HEK293 (cell line): ENCODE measurements around the gene AFF3.

Source experiments
- CTCF ChIA-PET: fragments of 350-600 bp; formaldehyde crosslinking; extraction: SDS; loops from one replicate; lab custom pipeline; 2021; ENCODE audit warnings: antibody characterized with exemption; lab: Yijun Ruan, JAX
- POLR2A ChIA-PET: fragments of 300-600 bp; formaldehyde crosslinking; extraction: SDS; loops from one replicate; lab custom pipeline; 2020; ENCODE audit warnings: antibody characterized with exemption, inconsistent platforms; lab: Yijun Ruan, JAX
- H3K27ac ChIP-seq: fragments of 200-500 bp; sonication (Bioruptor generic); 2 replicates; pipeline ENCODE4 v1.5.1; 2014; ENCODE audit warnings: low read depth, low read length, control low read depth, inconsistent platforms; ENCODE audit errors: extremely low read depth
- H3K36me3 ChIP-seq, 2 experiments: fragments of 200-500 bp in 1 of 2; sonication (Bioruptor generic) in 1 of 2; 1 replicate in 1 of 2; 2 replicates in 1 of 2; pipeline ENCODE4 v1.5.1; 2014 to 2017; ENCODE audit warnings: inconsistent platforms in 2 of 2, low read length in 2 of 2; ENCODE audit not compliant: control insufficient read depth in 2 of 2, insufficient read depth in 1 of 2
- H3K4me1 ChIP-seq: fragments of 200-500 bp; sonication (Bioruptor generic); 2 replicates; pipeline ENCODE4 v1.5.1; 2014; ENCODE audit warnings: mild to moderate bottlenecking, low read length, inconsistent platforms; ENCODE audit not compliant: control insufficient read depth, insufficient read depth
- H3K4me3 ChIP-seq: 2 replicates; pipeline ENCODE4 v1.5.1; 2011; ENCODE audit warnings: low read depth, mild to moderate bottlenecking, control low read depth, low read length, moderate library complexity
- H3K9me3 ChIP-seq: fragments of 200-500 bp; sonication (Bioruptor generic); 2 replicates; pipeline ENCODE4 v1.5.1; 2014; ENCODE audit warnings: low read depth, low read length, inconsistent platforms; ENCODE audit not compliant: control insufficient read depth, insufficient read depth
- BCL11A ChIP-seq: fragments of 450-650 bp; formaldehyde crosslinking; IDR thresholded peaks from 2 replicates; pipeline ENCODE4 v1.5.1; 2016; ENCODE audit warnings: low read depth, missing biosample characterization, missing genetic modification characterization
- HIC1 ChIP-seq: fragments of 450-650 bp; formaldehyde crosslinking; IDR thresholded peaks from 2 replicates; pipeline ENCODE4 v1.5.1; 2016; ENCODE audit warnings: missing biosample characterization, missing genetic modification characterization
- KLF7 ChIP-seq: fragments of 450-650 bp; formaldehyde crosslinking; IDR thresholded peaks from 2 replicates; pipeline ENCODE4 v1.5.1; 2016; ENCODE audit warnings: missing biosample characterization, missing genetic modification characterization, borderline replicate concordance
- OSR2 ChIP-seq: fragments of 450-650 bp; formaldehyde crosslinking; IDR thresholded peaks from 2 replicates; pipeline ENCODE4 v1.5.1; 2016; ENCODE audit warnings: missing biosample characterization, missing genetic modification characterization
- PRDM10 ChIP-seq: fragments of 450-650 bp; formaldehyde crosslinking; IDR thresholded peaks from 2 replicates; pipeline ENCODE4 v1.5.1; 2016; ENCODE audit warnings: missing biosample characterization, missing genetic modification characterization
- SP2 ChIP-seq: fragments of 450-650 bp; formaldehyde crosslinking; IDR thresholded peaks from 2 replicates; pipeline ENCODE4 v1.5.1; 2016; ENCODE audit warnings: missing biosample characterization, missing genetic modification characterization
- TRIM28 ChIP-seq: IDR thresholded peaks from 2 replicates; pipeline ENCODE4 v1.6.1; 2011; ENCODE audit warnings: low read length, control low read depth, borderline replicate concordance
- ZBTB20 ChIP-seq: fragments of 450-650 bp; formaldehyde crosslinking; IDR thresholded peaks from 2 replicates; pipeline ENCODE4 v1.5.1; 2016; ENCODE audit warnings: missing biosample characterization, missing genetic modification characterization
- ZFP3 ChIP-seq: fragments of 450-650 bp; formaldehyde crosslinking; IDR thresholded peaks from 2 replicates; pipeline ENCODE4 v1.5.1; 2016; ENCODE audit warnings: low read depth, missing biosample characterization, missing genetic modification characterization
- ZNF114 ChIP-seq: fragments of 450-650 bp; formaldehyde crosslinking; IDR thresholded peaks from 2 replicates; pipeline ENCODE4 v1.5.0; 2017; ENCODE audit warnings: missing biosample characterization, missing genetic modification characterization
- ZNF211 ChIP-seq: fragments of 450-650 bp; formaldehyde crosslinking; IDR thresholded peaks from 2 replicates; pipeline ENCODE4 v1.5.1; 2016; ENCODE audit warnings: low read depth, missing biosample characterization, missing genetic modification characterization
- ZNF274 ChIP-seq, 2 experiments: fragments of 200-500 bp in 1 of 2; fragments of 450-650 bp in 1 of 2; sonication (Bioruptor generic) in 1 of 2; formaldehyde crosslinking in 1 of 2; IDR thresholded peaks; 2 replicates each; pipeline versions ENCODE4 v1.5.1 to v1.6.1; 2014 to 2016; ENCODE audit warnings: borderline replicate concordance in 1 of 2, inconsistent platforms in 1 of 2, low read length in 1 of 2, missing biosample characterization in 1 of 2, missing genetic modification characterization in 1 of 2
- ZNF37A ChIP-seq: fragments of 450-650 bp; IDR thresholded peaks from 2 replicates; pipeline ENCODE4 v1.5.1; 2018; ENCODE audit warnings: missing biosample characterization, missing genetic modification characterization
- ZNF391 ChIP-seq: fragments of 450-650 bp; formaldehyde crosslinking; IDR thresholded peaks from 2 replicates; pipeline ENCODE4 v1.5.1; 2016; ENCODE audit warnings: low read depth, missing biosample characterization, missing genetic modification characterization, borderline replicate concordance
- ZNF398 ChIP-seq: fragments of 450-650 bp; formaldehyde crosslinking; IDR thresholded peaks from 2 replicates; pipeline ENCODE4 v1.5.1; 2017; ENCODE audit warnings: missing biosample characterization, missing genetic modification characterization
- ZNF529 ChIP-seq: fragments of 450-650 bp; formaldehyde crosslinking; IDR thresholded peaks from 2 replicates; pipeline ENCODE4 v1.5.1; 2017; ENCODE audit warnings: missing genetic modification characterization, missing biosample characterization; ENCODE audit not compliant: insufficient replicate concordance
- ZNF561 ChIP-seq: fragments of 450-650 bp; IDR thresholded peaks from 2 replicates; pipeline ENCODE4 v1.5.1; 2018; ENCODE audit warnings: missing biosample characterization, missing genetic modification characterization, borderline replicate concordance
- ZNF623 ChIP-seq: fragments of 450-650 bp; formaldehyde crosslinking; IDR thresholded peaks from 2 replicates; pipeline ENCODE4 v1.5.1; 2016; ENCODE audit warnings: missing biosample characterization, missing genetic modification characterization
- ZNF626 ChIP-seq: fragments of 450-650 bp; sonication (Bioruptor Pico); formaldehyde crosslinking; IDR thresholded peaks from 2 replicates; pipeline ENCODE4 v1.5.1; 2018; ENCODE audit warnings: missing biosample characterization, missing genetic modification characterization, inconsistent platforms
- ZNF658 ChIP-seq: fragments of 450-650 bp; formaldehyde crosslinking; IDR thresholded peaks from 2 replicates; pipeline ENCODE4; 2016; ENCODE audit warnings: missing biosample characterization, missing genetic modification characterization
- ZNF707 ChIP-seq: fragments of 450-650 bp; formaldehyde crosslinking; IDR thresholded peaks from 2 replicates; pipeline ENCODE4 v1.5.1; 2016; ENCODE audit warnings: missing biosample characterization, missing genetic modification characterization
- ZSCAN30 ChIP-seq: fragments of 450-650 bp; IDR thresholded peaks from 2 replicates; pipeline ENCODE4 v1.5.1; 2018; ENCODE audit warnings: missing biosample characterization, mild to moderate bottlenecking, missing genetic modification characterization, moderate library complexity
- TF ChIP-seq, protein P1 (sequence below): fragments of 450-650 bp; IDR thresholded peaks from 2 replicates; pipeline ENCODE4 v1.5.1; 2018; ENCODE audit warnings: missing biosample characterization, mild to moderate bottlenecking, missing genetic modification characterization

The AFF3 gene

GRCh38 chr2:100186126-100186525 is 43.7 kb upstream of the AFF3 start:
- ChIA-PET POLR2A (no interaction called here), CTCF (interaction anchor here (0.6 kb wide), 1 partner anchor 9 kb away, joined by 3 read pairs; no protein-coding TSS in a partner anchor)
- TF ChIP-seq ZNF561 (tag by site-specific recombination) = no peak
- Histone ChIP-seq H3K4me3 (no peak overlapping the region), H3K36me3 (no peaks in the 10 kb centered on the region), H3K27ac (no peak overlapping the region), H3K9me3 (no peaks in the 10 kb centered on the region), H3K4me1 (no peaks in the 10 kb centered on the region)

DNA sequence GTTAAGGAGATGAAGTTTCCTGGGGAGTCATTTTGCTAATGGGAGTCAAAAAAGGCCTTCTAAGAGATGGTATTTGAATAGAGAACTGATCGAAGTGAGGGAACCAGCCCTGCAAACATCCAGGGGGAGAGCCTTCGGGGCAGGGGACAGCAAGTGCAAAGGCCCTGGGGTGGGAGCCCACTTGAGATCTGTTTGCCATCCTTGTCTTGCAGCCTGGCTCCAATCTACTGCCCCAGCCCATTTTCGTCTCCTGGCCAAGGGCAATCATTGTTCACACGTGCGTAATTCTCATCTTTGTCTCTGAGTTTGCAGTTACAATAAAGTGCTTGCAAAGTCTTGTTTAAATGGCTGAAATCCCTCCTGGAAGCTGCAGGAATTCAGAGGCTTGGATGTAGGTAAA is 43.1 kb upstream of the AFF3 start:
- CTCF ChIA-PET = interaction anchor here (0.6 kb wide), 1 partner anchor 8 kb away, joined by 3 read pairs; no protein-coding TSS in a partner anchor
- TF ChIP-seq HIC1 (tag by site-specific recombination) (no peak), ZBTB20 (tag by site-specific recombination) (no peak), SP2 (tag by site-specific recombination) (no peak), ZNF626 (tag by site-specific recombination) (no peak), ZNF623 (tag by site-specific recombination) (peak; percentile 45; the same call in 1 of the 2 replicates), ZNF274 (IDR thresholded peaks at IDR 0.05; ENCODE audit: low read length) (no peak), ZNF274 (tag by site-specific recombination; IDR thresholded peaks at IDR 0.05; ENCODE audit: borderline replicate concordance) (no peak)
- TF ChIP-seq, protein P1, sequence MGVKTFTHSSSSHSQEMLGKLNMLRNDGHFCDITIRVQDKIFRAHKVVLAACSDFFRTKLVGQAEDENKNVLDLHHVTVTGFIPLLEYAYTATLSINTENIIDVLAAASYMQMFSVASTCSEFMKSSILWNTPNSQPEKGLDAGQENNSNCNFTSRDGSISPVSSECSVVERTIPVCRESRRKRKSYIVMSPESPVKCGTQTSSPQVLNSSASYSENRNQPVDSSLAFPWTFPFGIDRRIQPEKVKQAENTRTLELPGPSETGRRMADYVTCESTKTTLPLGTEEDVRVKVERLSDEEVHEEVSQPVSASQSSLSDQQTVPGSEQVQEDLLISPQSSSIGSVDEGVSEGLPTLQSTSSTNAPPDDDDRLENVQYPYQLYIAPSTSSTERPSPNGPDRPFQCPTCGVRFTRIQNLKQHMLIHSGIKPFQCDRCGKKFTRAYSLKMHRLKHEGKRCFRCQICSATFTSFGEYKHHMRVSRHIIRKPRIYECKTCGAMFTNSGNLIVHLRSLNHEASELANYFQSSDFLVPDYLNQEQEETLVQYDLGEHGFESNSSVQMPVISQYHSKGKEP = no peak

DNA sequence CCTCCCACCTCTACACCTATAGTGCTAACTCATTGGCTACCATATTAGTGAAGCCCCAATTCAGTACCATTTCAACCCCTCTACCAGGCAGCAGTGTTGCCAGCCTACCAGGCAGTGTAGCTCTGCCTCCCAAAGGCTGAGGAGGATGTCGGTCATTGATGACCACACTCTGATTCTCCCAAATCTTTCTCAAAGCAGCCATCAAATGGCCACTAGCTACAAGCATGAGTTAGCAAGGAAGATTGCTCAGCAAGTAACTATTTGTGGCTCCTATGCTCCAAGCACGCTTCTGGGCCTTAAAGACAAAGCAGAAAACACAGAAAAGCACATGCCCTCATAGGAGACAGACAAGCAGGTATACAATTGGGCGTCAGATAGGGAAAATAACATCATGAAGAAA is 42.7 kb upstream of the AFF3 start:
- CTCF ChIA-PET = no interaction called here
- POLR2A ChIA-PET = no interaction called here
- TF ChIP-seq PRDM10 = no peak
- no peak for TF ChIP-seq TRIM28
- TF ChIP-seq ZNF529 = no peak
- no peak for TF ChIP-seq OSR2 (tag by site-specific recombination)
- no peak for TF ChIP-seq ZNF114
- no peak for TF ChIP-seq ZNF707 (tag by site-specific recombination)
- no peak for TF ChIP-seq ZNF398 (tag by site-specific recombination)
- no peak for TF ChIP-seq KLF7 (tag by site-specific recombination)
- no peak for TF ChIP-seq ZFP3 (tag by site-specific recombination)
- TF ChIP-seq BCL11A = no peak
- TF ChIP-seq ZSCAN30 (tag by site-specific recombination) = no peak
- TF ChIP-seq ZNF658 (tag by site-specific recombination) = no peak
- TF ChIP-seq ZNF391 (tag by site-specific recombination) = no peak
- no peak for TF ChIP-seq ZNF211
- no peak for TF ChIP-seq ZNF37A (tag by site-specific recombination)

More for the DNA sequence above, 43.1 kb upstream of the AFF3 start:
- H3K36me3 ChIP-seq = no peaks in the 10 kb centered on the region
- H3K27ac ChIP-seq = no peak overlapping the region
- H3K9me3 ChIP-seq = no peaks in the 10 kb centered on the region
- H3K4me1 ChIP-seq = no peaks in the 10 kb centered on the region
- H3K4me3 ChIP-seq = no peak overlapping the region
- POLR2A ChIA-PET = no interaction called here

More for the DNA sequence above, 42.7 kb upstream of the AFF3 start:
- no peaks in the 10 kb centered on the region for H3K36me3 ChIP-seq
- no peaks in the 10 kb centered on the region for H3K9me3 ChIP-seq
- no peak overlapping the region for H3K4me3 ChIP-seq
- H3K4me1 ChIP-seq = no peaks in the 10 kb centered on the region
- no peak overlapping the region for H3K27ac ChIP-seq
